ENCODE measurements around the gene APOBEC3A. TPM values are rescaled to one million over a fixed set of nuclear protein-coding genes. Genes with fewer than 3 reads are reported as not detected.

Gene APOBEC3A
- total RNA-seq, 1 donor from 2014 or later, result 0.52 TPM

Other genes with a start within 250 kb of the APOBEC3A start
- 40.2 TPM for gene SUN2, start 201.6 kb upstream of the APOBEC3A start, total RNA-seq
- gene DNAL4, start 163.5 kb upstream of the APOBEC3A start, total RNA-seq, result 12.0 TPM
- gene NPTXR, start 113.6 kb upstream of the APOBEC3A start, total RNA-seq, result 1.6 TPM
- 19.3 TPM for gene CBX6, start 85.4 kb upstream of the APOBEC3A start, total RNA-seq
- gene APOBEC3B, start 24.7 kb downstream of the APOBEC3A start, total RNA-seq, result 1.6 TPM
- 1.6 TPM for gene APOBEC3C, start 56.6 kb downstream of the APOBEC3A start, total RNA-seq
- 0.52 TPM for gene APOBEC3D, start 63.5 kb downstream of the APOBEC3A start, total RNA-seq
- 1.0 TPM for gene APOBEC3F, start 83.3 kb downstream of the APOBEC3A start, total RNA-seq
- 6.3 TPM for gene APOBEC3G, start 119.7 kb downstream of the APOBEC3A start, total RNA-seq
- gene APOBEC3H, start 139.6 kb downstream of the APOBEC3A start, total RNA-seq, result not detected
- 4.7 TPM for gene CBX7, start 195.1 kb downstream of the APOBEC3A start, total RNA-seq

All from skeletal muscle tissue (tissue), 1 donor.